K562 (cell line): ENCODE data around the gene TIMM50. TPM values are rescaled to one million over a fixed set of nuclear protein-coding genes. Genes with fewer than 3 reads are reported as not detected.

ENCODE experiments used
- KDM1A ChIP-seq, 2 experiments: fragments of 450-650 bp; IDR thresholded peaks; 2 replicates each; pipeline ENCODE4 v1.6.1; 2016; ENCODE audit warnings: mild to moderate bottlenecking in 2 of 2
- MAZ ChIP-seq, 2 experiments: fragments of 450-650 bp in 1 of 2; sonication (generic) in 1 of 2; formaldehyde crosslinking; IDR thresholded peaks in 1 of 2; conservative IDR thresholded peaks in 1 of 2; 2 replicates each; pipeline versions ENCODE4 v1.4.0 to v1.5.0; 2020; ENCODE audit warnings: mild to moderate bottlenecking in 1 of 2, missing genetic modification reagents in 1 of 2
- POU5F1 ChIP-seq: fragments of 150-350 bp; IDR thresholded peaks from 2 replicates; pipeline ENCODE4 v1.6.1; 2014; ENCODE audit warnings: borderline replicate concordance, low read length, low read depth, mild to moderate bottlenecking; ENCODE audit not compliant: partially characterized antibody
- SNIP1 ChIP-seq: fragments of 450-650 bp; IDR thresholded peaks from 2 replicates; pipeline ENCODE4 v1.7.1; 2017; ENCODE audit warnings: low read depth, mild to moderate bottlenecking
- polyA plus RNA-seq, 8 experiments: library from polyadenylated mRNA; depleted of rRNA in 4 of 8; stranded (reverse) in 5 of 8; unstranded in 3 of 8; fragments of >200 nt; fragmentation: Nextera tagmentation in 2 of 8; fragmentation: Illumina TruSeq in 1 of 8; extraction: Ambion mirVana in 2 of 8; extraction: Trizol in 1 of 8; gene quantifications; 2 replicates each; pipeline versions ENCODE4 v1.2.1 to v1.2.3, GENCODE V29; 2011 to 2014; ENCODE audit warnings: inconsistent platforms in 1 of 8, missing spikeins in 1 of 8
- total RNA-seq, 7 experiments: library from RNA; depleted of rRNA in 6 of 7; stranded (reverse); fragments of >200 nt in 6 of 7; fragmentation: Illumina TruSeq in 2 of 7; extraction: Trizol in 2 of 7; gene quantifications; 2 replicates each; pipeline versions ENCODE4 v1.2.1 to v1.2.3, GENCODE V29; 2011 to 2021; ENCODE audit warnings: low replicate concordance in 1 of 7
- TF ChIP-seq, protein P1 (sequence below), 2 experiments: fragments of 450-650 bp in 1 of 2; sonication (generic) in 1 of 2; formaldehyde crosslinking in 1 of 2; IDR thresholded peaks; 2 replicates each; pipeline versions ENCODE4 v1.7.1 to v1.9.0; 2016 to 2022; ENCODE audit warnings: inconsistent platforms in 1 of 2, mild to moderate bottlenecking in 1 of 2, missing genetic modification reagents in 1 of 2
- TF ChIP-seq, protein P2 (sequence below): IDR thresholded peaks from 2 replicates; pipeline ENCODE4 v1.6.1; 2012; ENCODE audit warnings: low read depth, low read length, improper control_type of control experiment, borderline replicate concordance

The TIMM50 gene
- total and polyA plus RNA-seq, 9 of the 15 experiments (the other 6 are each of a cell fraction or from before 2014, with no cell fraction given) = 28.3 to 221 (median 170) TPM

DNA sequence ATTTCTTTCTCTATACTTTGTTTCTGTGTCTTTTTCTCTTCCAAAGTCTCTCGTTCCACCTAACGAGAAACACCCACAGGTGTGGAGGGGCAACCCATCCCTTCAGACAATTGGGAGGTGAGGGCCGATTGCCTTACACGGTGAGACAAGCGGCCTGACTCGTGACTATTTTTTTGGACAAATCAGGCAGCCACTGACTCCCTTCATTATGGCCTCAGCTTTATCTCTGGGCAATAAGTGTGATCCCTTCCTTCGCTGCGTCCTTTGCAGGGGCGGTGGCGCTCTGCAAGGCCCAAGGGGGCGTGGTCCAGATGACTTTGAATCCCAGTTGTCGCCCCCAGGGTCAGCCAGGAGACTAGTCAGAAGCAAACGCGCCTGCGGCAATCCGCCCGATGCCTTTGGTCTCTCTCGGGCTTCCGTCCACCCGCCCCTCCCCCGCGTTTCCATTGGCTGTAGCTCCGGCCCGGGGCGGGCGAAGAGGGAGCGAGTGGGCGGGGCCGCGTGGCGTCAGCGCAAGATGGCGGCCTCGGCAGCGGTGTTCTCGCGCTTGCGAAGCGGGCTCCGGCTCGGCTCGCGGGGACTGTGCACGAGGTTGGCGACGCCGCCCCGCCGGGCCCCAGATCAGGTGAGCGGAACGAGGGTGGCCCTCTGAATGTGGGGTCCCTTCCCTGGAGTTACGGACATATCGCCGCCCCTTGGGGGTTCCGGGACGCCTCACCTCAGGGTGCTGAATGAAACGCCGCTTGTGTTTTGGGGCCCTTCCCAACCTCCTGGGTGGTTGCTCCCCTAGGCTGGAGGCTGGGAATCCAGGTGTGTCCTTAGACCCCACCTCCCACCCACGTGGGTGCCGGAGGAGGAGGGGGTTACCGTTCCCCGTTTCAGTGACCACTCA lies at the start of gene TIMM50 (continued):
- peak; percentile 96 for TF ChIP-seq POU5F1
- peak; percentile 82 to 93 for TF ChIP-seq MAZ (CRISPR knock-in tag; conservative IDR thresholded peaks at IDR 0.05 in 1 of 2, IDR thresholded peaks at IDR 0.05 in 1 of 2)
- TF ChIP-seq, protein P1, sequence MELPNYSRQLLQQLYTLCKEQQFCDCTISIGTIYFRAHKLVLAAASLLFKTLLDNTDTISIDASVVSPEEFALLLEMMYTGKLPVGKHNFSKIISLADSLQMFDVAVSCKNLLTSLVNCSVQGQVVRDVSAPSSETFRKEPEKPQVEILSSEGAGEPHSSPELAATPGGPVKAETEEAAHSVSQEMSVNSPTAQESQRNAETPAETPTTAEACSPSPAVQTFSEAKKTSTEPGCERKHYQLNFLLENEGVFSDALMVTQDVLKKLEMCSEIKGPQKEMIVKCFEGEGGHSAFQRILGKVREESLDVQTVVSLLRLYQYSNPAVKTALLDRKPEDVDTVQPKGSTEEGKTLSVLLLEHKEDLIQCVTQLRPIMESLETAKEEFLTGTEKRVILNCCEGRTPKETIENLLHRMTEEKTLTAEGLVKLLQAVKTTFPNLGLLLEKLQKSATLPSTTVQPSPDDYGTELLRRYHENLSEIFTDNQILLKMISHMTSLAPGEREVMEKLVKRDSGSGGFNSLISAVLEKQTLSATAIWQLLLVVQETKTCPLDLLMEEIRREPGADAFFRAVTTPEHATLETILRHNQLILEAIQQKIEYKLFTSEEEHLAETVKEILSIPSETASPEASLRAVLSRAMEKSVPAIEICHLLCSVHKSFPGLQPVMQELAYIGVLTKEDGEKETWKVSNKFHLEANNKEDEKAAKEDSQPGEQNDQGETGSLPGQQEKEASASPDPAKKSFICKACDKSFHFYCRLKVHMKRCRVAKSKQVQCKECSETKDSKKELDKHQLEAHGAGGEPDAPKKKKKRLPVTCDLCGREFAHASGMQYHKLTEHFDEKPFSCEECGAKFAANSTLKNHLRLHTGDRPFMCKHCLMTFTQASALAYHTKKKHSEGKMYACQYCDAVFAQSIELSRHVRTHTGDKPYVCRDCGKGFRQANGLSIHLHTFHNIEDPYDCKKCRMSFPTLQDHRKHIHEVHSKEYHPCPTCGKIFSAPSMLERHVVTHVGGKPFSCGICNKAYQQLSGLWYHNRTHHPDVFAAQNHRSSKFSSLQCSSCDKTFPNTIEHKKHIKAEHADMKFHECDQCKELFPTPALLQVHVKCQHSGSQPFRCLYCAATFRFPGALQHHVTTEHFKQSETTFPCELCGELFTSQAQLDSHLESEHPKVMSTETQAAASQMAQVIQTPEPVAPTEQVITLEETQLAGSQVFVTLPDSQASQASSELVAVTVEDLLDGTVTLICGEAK (IDR thresholded peaks at IDR 0.05) = peak; percentile 49
- TF ChIP-seq, protein P1 (CRISPR knock-in tag; IDR thresholded peaks at IDR 0.05) = no peak
- TF ChIP-seq, protein P2, sequence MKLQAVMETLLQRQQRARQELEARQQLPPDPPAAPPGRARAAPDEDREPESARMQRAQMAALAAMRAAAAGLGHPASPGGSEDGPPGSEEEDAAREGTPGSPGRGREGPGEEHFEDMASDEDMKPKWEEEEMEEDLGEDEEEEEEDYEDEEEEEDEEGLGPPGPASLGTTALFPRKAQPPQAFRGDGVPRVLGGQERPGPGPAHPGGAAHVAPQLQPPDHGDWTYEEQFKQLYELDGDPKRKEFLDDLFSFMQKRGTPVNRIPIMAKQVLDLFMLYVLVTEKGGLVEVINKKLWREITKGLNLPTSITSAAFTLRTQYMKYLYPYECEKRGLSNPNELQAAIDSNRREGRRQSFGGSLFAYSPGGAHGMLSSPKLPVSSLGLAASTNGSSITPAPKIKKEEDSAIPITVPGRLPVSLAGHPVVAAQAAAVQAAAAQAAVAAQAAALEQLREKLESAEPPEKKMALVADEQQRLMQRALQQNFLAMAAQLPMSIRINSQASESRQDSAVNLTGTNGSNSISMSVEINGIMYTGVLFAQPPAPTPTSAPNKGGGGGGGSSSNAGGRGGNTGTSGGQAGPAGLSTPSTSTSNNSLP = peak; percentile 73
- peak; percentile 59; the same call in 1 of the 2 replicates for TF ChIP-seq SNIP1
- peak in 1 of 2 experiments; percentile 43; a peak in 1 of 4 replicates for TF ChIP-seq KDM1A (IDR thresholded peaks at IDR 0.05)
